Endothelial cell of hepatic sinusoid (primary cell): ENCODE data around the gene RAPSN.
"Not testable (repeated sequence)": the region's sequence is repeated elsewhere in the genome, so short reads cannot be mapped to it uniquely, and the experiment has no call there.

Source experiments
- in situ Hi-C: cut with HindIII; loops from 2 replicates; pipeline ENCODE4 v1.10.0; 2017; ENCODE audit warnings: low sequenced_read_pairs

RAPSN gene

GRCh38 chr11:47466701-47467250 is 17.8 kb upstream of the RAPSN start:
- in situ Hi-C loops: loop anchor here (5.0 kb wide), 1 partner anchor 91 kb away; no protein-coding TSS in a partner anchor

- in situ Hi-C loops: loop anchor here (5.0 kb wide), 1 partner anchor 91 kb away; no protein-coding TSS in a partner anchor
Observed at GRCh38 chr11:47466201-47466600, 17.3 kb upstream of the RAPSN start.

- in situ Hi-C loops: no loop called here
Observed at GRCh38 chr11:47464483-47464882, 15.5 kb upstream of the RAPSN start.

DNA sequence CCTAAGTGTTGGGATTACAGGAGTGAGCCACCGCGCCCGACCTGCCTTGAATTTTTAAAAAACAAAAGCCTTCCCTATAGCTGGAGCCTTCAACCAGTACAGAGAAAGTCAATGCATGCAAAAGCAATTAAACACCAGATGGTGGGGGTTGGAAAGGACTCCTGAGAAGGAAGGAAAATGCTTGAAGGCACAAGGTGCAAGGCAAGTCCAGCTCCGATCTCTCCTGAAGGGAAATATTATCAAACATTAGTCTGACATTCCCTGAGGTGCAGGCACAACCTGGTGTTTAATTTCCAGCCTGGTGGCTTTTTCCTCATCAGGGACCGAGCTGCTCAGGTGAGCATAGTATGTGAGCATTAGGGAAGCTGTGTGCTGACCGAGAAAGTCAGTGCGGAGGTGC is 12.9 kb upstream of the RAPSN start:
- in situ Hi-C loops: no loop called here

DNA sequence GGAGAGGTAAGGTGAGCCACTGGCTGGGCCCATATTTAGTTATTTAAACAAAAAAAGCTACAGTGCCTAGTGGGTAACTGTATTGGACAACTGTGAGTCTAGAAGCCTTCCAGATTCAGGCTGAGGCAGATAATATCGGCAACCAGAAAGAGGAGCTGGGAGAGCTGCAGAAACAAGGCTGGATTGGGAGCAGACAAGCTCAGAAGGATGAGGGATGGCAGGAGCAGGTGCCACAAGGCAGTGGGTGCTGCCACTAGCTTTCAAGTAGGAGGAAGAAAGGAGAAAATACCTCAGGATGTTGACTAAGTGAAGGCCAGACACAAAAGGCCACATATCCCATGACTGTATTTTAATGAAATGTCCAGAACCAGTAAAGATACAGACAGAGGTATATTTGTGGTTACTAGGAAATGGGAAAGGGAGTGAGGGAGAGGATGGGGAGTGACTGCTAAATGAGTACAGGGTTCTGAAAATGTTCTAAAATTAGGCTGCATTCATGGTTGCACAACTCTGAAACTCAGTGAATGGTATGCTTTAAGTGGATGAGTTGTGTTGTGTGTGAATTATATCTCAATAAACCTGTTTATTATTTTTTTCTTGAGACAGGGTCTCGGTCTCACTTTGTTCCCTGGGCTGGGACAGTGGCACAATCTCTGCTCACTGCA is 11.8 kb upstream of the RAPSN start:
- in situ Hi-C loops: no loop called here

DNA sequence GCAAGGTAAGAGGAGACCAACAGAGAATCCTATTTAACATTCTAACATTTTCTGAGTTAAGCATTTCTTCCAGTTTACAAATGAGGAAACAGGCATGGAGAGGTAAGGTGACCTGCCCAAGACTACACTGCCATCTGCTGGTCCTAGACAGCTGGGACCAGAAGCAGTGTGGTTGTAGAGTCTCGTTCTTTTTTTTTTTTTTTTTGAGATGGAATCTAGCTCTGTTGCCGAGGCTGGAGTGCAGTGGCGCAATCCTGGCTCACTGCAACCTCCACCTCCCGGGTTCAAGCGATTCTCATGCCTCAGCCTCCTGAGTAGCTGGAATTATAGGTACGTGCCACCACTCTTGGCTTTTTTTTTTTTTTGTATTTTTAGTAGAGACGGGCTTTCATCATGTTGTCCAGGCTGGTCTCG is 5.3 kb upstream of the RAPSN start:
- in situ Hi-C loops: not testable (repeated sequence)

- in situ Hi-C loops: no loop called here
Observed at GRCh38 chr11:47453365-47453764, 4.4 kb upstream of the RAPSN start.

DNA sequence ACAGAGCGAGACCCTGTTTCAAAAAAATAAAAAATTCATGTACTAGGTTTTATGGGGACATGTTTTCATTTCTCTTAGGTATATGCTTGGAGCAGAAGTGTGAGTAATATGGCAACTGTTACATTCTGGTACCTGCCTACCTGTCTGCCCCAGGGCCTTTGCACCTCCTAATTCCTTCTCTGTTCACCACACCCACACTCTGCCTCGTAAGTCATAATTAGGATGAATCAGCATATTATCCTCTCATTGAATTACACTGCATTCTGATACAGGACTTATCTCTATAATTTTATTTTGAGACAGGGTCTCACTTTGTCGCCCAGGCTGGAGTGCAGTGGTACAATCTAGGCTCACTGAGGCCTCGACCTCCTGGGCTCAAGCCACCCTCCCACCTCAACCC is 3.1 kb upstream of the RAPSN start:
- in situ Hi-C loops: no loop called here

- in situ Hi-C loops: no loop called here
Observed at GRCh38 chr11:47451436-47451835, 2.5 kb upstream of the RAPSN start.

- in situ Hi-C loops: loop anchor here (10.0 kb wide), 1 partner anchor 55 kb away; no protein-coding TSS in a partner anchor
Observed at GRCh38 chr11:47449541-47449940, 605 bp upstream of the RAPSN start.

DNA sequence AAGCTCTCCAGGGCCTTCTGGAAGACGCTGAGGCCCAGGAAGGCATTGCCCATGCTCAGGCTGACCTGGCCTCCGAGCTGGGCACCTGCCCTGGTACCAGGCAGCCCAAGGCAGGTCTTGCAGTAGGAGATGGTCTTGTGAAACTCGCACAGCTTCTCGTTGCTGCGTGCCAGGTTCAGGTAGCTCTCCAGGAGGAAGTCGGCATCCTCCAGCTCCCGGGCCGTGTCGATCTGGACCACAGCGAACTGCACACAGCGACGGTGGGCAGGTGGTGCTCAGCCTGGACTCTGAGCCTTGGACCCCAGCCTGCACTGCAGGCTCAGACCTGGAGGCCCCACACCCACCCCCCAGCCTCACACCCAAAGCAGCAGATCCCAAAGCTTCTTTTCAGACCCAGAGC is 1.0 kb downstream of the RAPSN start:
- in situ Hi-C loops: loop anchor here (10.0 kb wide), 1 partner anchor 53 kb away; no protein-coding TSS in a partner anchor

- in situ Hi-C loops: loop anchor here (10.0 kb wide), 1 partner anchor 52 kb away; no protein-coding TSS in a partner anchor
Observed at GRCh38 chr11:47446833-47447232, 2.1 kb downstream of the RAPSN start.

DNA sequence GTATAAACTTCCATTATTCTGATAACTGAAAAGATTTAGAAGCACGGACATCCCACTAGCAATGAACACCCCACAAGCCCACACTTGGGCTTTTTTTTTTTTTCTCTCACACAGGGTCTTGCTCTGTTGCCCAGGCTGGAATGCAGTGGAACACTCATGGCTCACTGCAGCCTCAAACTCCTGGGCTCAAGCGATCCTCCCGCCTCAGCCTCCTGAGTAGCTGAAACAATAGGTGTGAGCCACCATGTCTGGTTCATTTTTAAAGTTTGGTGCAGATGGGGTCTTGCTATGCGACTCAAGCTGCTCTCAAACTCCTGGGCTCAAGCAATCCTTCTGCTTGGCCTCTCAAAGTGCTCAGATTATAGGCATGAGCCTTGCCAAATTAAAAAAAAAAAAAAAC is 3.1 kb downstream of the RAPSN start:
- in situ Hi-C loops: loop anchor here (10.0 kb wide), 1 partner anchor 51 kb away; no protein-coding TSS in a partner anchor

DNA sequence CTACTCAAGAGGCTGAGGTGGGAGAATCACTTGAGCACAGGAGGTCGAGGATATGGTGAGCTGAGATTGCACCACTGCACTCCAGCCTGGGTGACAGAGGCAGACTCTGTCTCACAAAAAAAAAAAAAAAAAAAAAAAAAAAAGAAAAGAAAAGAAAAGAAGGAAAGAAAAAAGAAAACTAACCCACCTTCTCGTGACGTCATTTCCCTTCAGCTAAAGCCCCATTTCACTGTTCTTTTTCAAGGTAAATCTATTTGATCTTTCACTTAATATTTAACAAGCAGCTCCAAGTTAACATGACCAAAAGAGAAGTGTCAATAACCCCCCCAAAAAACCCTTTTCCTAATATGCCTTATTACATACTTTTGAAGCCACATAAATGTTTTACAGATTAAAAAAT is 5.1 kb downstream of the RAPSN start:
- in situ Hi-C loops: loop anchor here (10.0 kb wide), 1 partner anchor 49 kb away; no protein-coding TSS in a partner anchor

DNA sequence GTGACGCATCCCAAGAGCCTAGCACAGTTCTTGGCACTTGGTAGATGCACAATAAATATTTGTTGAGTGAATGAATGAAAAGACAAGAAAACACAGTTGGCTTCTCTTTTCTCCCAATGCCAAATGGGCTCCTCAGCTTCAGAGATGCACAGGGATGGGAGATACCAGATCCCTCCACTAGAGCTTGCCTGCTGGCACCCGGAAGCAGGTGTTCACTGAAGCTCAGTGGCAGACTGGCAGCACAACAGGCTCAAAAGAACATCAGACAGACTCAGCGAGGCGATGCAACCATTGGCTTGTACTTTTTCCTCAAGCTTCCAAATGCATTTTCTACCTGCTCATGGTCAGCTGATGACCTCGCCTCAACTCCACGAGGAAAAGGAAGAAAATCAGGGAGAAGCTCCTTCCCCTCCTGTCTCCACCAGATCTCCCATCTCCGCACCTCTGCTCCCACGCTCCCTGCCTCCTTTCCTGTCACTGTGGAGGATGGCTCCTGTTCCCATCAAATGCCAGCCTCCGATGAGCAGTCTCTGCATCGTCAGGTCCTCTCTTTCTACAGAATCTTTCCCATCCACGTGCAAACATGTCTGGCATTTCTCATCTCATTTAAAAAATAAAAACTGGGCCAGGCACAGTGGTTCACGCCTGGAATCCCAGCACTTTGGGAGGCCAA is 5.8 kb downstream of the RAPSN start:
- in situ Hi-C loops: loop anchor here (10.0 kb wide), 1 partner anchor 48 kb away; no protein-coding TSS in a partner anchor

DNA sequence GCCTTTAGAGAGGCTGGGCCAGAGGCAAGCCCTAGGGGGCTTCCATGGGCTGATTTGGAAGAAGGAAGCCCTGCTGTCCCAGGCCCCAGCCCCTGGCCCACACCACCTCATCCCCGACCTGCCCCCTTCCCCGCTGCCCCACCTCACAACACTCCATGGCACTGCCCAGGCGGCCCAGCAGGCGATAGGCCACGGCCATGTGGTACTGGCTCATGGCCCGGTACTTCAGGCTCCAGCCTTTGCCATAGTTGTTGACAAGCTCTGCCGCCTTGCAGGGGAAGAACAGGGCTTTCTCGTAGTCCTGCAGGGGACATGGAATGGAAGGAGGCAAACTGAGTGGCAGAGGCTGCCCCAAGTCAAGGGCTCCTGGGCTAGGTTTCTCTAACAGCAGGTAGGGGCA is 6.4 kb downstream of the RAPSN start:
- in situ Hi-C loops: loop anchor here (10.0 kb wide), 1 partner anchor 48 kb away; no protein-coding TSS in a partner anchor

DNA sequence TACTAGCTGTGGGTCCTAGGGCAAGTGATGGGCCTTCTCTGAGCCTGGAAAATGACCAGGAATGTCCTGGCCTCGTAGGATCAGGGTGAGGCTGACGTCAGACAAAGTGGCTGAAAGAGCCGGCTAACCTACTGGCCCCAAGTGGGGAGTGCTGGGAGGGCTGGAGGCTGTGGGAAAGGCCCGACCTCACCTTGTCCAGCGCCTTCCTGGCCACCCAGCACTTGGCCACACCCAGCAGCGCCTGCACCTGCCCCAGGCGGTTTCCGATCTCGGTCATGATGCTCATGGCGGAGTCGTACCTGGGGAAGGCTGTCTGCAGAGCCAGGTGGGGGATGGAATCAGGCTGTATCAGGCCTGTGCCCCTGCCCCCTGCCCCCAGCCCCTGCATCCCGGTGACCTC is 7.5 kb downstream of the RAPSN start:
- in situ Hi-C loops: loop anchor here (10.0 kb wide), 1 partner anchor 47 kb away; no protein-coding TSS in a partner anchor

GRCh38 chr11:47440054-47440476 is 8.9 kb downstream of the RAPSN start:
- in situ Hi-C loops: loop anchor here (10.0 kb wide), 1 partner anchor 45 kb away; no protein-coding TSS in a partner anchor

- in situ Hi-C loops: no loop called here
Observed at GRCh38 chr11:47438721-47439120, 10.2 kb downstream of the RAPSN start.

- in situ Hi-C loops: no loop called here
Observed at GRCh38 chr11:47437746-47438418, 11.1 kb downstream of the RAPSN start.

DNA sequence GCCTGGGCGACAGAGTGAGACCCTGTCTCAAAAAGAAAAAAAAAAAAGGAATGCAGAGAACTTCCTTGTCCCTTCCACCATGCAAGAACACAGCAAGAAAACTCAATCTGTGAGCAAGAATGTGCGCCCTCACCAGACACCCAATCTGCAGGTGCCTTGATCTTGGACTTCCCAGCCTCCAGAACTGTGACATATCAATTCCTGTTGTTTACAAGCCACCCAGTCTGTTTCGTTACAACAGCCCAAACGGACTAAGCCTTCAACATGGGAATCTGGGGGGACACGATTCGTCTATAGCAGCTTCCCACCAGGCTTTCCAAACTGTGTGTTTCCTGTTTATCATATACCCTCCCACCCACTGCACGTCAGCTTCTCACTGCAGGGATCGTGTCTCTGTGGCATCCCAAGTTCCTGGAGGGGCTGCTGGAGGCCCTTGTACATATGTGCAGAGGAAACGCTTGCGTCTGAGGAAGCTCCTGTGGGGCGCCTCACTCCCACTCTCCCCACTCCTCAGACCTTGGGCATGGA is 11.7 kb downstream of the RAPSN start:
- in situ Hi-C loops: no loop called here
